ENCODE results near the gene ANP32B. TPM values are rescaled to one million over a fixed set of nuclear protein-coding genes. Genes with fewer than 3 reads are reported as not detected.
"Not testable (repeated sequence)": the region's sequence is repeated elsewhere in the genome, so short reads cannot be mapped to it uniquely, and the experiment has no call there.

ANP32B gene
- total and polyA plus RNA-seq, 2 donors from 2014 or later: 101 TPM

DNA sequence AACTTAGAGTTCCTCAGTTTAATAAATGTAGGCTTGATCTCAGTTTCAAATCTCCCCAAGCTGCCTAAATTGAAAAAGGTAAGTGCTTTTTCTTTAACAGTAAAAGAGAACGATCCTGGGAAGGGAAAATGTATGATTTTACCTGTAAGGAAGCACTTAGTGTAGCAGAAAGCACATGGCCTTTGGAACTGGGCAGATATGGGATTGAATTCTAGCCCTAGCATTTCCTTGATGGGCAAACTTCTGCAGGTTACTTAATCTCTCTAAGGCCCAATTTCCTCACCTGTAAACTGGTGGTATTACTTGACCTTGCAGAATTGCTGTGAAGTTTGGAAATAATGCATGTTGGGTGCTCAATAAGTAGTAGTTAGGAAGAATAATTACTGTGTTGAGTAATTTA lies 11.6 kb downstream of the ANP32B start:
- no peak for DNase-seq
- FAIRE-seq: no peak
- Histone ChIP-seq H3K27me3 (ENCODE audit: control insufficient read depth, insufficient read depth, low read length) (no peaks in the 10 kb centered on the region), H3K27ac (ENCODE audit: low read depth in 2 of 2, low read length in 2 of 2) (no peak overlapping the region), H3K9ac (ENCODE audit: low read length in 3 of 3) (no peak overlapping the region), H3K9me3 (ENCODE audit: control insufficient read depth in 2 of 3, insufficient read depth in 1 of 3, low read length in 3 of 3) (no peaks in the 10 kb centered on the region), H3K4me1 (ENCODE audit: control insufficient read depth in 2 of 3, insufficient read depth in 2 of 3, low read depth in 1 of 3, low read length in 3 of 3) (peaks cover 0 to 2% (median 0%) of the 10 kb centered on the region in 3 donors), H3K4me3 (ENCODE audit: low read length in 3 of 3) (no peak overlapping the region), H3K36me3 (ENCODE audit: control insufficient read depth in 2 of 3, insufficient read depth in 3 of 3, low read length in 3 of 3) (peaks cover 0 to 13% (median 12%) of the 10 kb centered on the region in 3 donors)
- intact Hi-C loops (cut with DNase I): no loop called here
- TF ChIP-seq, protein P1, sequence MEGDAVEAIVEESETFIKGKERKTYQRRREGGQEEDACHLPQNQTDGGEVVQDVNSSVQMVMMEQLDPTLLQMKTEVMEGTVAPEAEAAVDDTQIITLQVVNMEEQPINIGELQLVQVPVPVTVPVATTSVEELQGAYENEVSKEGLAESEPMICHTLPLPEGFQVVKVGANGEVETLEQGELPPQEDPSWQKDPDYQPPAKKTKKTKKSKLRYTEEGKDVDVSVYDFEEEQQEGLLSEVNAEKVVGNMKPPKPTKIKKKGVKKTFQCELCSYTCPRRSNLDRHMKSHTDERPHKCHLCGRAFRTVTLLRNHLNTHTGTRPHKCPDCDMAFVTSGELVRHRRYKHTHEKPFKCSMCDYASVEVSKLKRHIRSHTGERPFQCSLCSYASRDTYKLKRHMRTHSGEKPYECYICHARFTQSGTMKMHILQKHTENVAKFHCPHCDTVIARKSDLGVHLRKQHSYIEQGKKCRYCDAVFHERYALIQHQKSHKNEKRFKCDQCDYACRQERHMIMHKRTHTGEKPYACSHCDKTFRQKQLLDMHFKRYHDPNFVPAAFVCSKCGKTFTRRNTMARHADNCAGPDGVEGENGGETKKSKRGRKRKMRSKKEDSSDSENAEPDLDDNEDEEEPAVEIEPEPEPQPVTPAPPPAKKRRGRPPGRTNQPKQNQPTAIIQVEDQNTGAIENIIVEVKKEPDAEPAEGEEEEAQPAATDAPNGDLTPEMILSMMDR (IDR thresholded peaks at IDR 0.05; ENCODE audit: borderline replicate concordance, extremely low read depth, insufficient read depth): no peak

DNA sequence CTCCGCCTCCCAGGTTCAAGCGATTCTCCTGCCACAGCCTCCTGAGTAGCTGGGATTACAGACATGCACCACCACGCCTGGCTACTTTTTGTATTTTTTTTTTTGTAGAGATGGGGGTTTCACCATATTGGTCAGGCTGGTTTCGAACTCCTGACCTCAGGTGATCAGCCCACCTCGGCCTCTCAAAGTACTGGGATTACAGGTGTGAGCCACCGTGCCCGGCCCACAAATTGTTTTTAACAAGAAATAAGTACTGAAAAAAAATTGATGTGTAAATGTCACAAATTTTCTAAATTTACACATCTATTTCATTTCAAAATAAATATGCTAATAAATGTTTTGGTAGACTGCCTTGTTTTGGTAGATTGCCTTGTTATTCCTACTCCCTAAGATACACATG lies 13.5 kb downstream of the ANP32B start:
- FAIRE-seq; H3K4me3 ChIP-seq (ENCODE audit: low read length in 3 of 3); DNase-seq; H3K27ac ChIP-seq (ENCODE audit: low read depth in 2 of 2, low read length in 2 of 2); H3K9me3 ChIP-seq (ENCODE audit: control insufficient read depth in 2 of 3, insufficient read depth in 1 of 3, low read length in 3 of 3); H3K4me1 ChIP-seq (ENCODE audit: control insufficient read depth in 2 of 3, insufficient read depth in 2 of 3, low read depth in 1 of 3, low read length in 3 of 3); H3K27me3 ChIP-seq (ENCODE audit: control insufficient read depth, insufficient read depth, low read length); intact Hi-C loops (cut with DNase I); H3K9ac ChIP-seq (ENCODE audit: low read length in 3 of 3): not testable (repeated sequence)
- H3K36me3 ChIP-seq (ENCODE audit: control insufficient read depth in 2 of 3, insufficient read depth in 3 of 3, low read length in 3 of 3): peaks cover 0 to 13% (median 12%) of the 10 kb centered on the region in 3 donors

DNA sequence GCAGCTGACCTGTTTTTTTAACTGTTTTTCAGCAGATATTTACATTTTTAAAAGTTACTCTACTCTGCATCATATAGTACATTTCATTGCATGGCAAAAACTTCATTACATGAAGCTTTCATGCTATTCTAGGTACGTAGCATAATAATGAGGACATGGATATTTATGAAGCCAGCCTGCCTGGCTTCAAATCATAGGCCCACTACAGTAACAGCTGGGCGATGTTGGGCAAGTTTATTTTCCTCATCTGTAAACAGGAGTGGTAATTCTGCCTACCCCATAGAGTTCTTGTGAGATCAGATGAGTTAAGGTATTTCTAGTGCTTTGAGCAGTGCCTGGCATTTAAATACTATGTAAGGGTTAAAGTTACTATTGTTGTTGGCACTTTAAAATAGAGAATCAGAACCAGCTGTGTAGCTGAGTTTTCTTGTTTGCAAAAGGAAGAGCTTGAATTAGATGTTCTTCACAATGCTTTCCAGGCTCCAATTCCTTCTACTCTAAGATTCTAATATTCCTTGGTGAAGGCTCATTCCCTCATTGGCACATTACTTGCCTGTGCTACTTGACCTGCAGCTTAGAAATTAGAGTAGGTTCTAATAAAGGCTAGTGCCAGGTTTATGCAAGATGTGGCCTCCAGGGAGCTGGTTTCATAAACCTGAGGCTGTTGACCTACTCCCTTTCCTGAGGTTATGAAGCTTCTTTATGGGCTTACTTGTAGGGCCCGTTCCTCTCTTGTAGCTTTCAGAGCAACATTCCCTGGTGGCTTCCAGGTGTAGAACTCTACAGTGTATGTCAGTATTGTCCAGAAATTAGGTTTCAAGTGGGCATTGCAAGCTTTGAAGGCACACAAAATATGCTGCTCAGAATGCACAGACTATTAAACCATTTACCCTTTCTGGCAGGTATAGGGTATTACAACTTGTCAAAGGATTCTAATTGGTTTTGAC lies 14.5 kb downstream of the ANP32B start:
- DNase-seq: no peak
- no peak for FAIRE-seq
- intact Hi-C loops (cut with DNase I): no loop called here
- no peak overlapping the region for H3K4me3 ChIP-seq (ENCODE audit: low read length in 3 of 3)
- H3K9me3 ChIP-seq (ENCODE audit: control insufficient read depth in 2 of 3, insufficient read depth in 1 of 3, low read length in 3 of 3): no peaks in the 10 kb centered on the region
- H3K36me3 ChIP-seq (ENCODE audit: control insufficient read depth in 2 of 3, insufficient read depth in 3 of 3, low read length in 3 of 3): peaks cover 0 to 13% (median 12%) of the 10 kb centered on the region in 3 donors
- H3K9ac ChIP-seq (ENCODE audit: low read length in 3 of 3): no peak overlapping the region
- H3K4me1 ChIP-seq (ENCODE audit: control insufficient read depth in 2 of 3, insufficient read depth in 2 of 3, low read depth in 1 of 3, low read length in 3 of 3): peaks cover 0 to 2% (median 0%) of the 10 kb centered on the region in 3 donors
- TF ChIP-seq, protein P1 (IDR thresholded peaks at IDR 0.05; ENCODE audit: borderline replicate concordance, extremely low read depth, insufficient read depth): no peak
- no peak overlapping the region for H3K27ac ChIP-seq (ENCODE audit: low read depth in 2 of 2, low read length in 2 of 2)
- no peaks in the 10 kb centered on the region for H3K27me3 ChIP-seq (ENCODE audit: control insufficient read depth, insufficient read depth, low read length)

DNA sequence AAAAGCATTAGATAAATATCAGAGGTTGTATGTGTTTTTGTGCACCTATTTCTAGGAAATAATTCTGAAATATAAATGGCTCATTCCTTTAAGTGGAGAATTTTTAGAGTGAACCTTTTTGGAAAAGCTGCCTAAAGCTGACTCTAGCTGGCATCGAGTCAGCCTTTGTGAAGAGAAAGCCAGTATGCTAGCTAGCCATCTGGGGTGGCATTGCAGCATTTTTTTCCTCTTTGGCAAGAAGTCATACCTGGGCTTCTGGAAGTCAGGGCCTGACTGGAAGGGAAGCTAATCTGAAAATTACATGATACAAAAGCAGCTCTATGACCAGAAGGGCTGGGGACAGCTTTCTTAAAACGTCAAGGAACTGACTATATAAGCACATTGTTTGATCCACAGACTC lies 19.7 kb downstream of the ANP32B start:
- peaks cover 15 to 30% (median 27%) of the 10 kb centered on the region in 3 donors for H3K36me3 ChIP-seq (ENCODE audit: control insufficient read depth in 2 of 3, insufficient read depth in 3 of 3, low read length in 3 of 3)
- intact Hi-C loops (cut with DNase I): no loop called here
- no peak overlapping the region for H3K27ac ChIP-seq (ENCODE audit: low read depth in 2 of 2, low read length in 2 of 2)
- no peak overlapping the region for H3K9ac ChIP-seq (ENCODE audit: low read length in 3 of 3)
- DNase-seq (no peak), FAIRE-seq (no peak)
- TF ChIP-seq, protein P1 (IDR thresholded peaks at IDR 0.05; ENCODE audit: borderline replicate concordance, extremely low read depth, insufficient read depth): no peak
- no peak overlapping the region for H3K4me3 ChIP-seq (ENCODE audit: low read length in 3 of 3)
- no peaks in the 10 kb centered on the region for H3K27me3 ChIP-seq (ENCODE audit: control insufficient read depth, insufficient read depth, low read length)
- no peaks in the 10 kb centered on the region for H3K9me3 ChIP-seq (ENCODE audit: control insufficient read depth in 2 of 3, insufficient read depth in 1 of 3, low read length in 3 of 3)
- H3K4me1 ChIP-seq (ENCODE audit: control insufficient read depth in 2 of 3, insufficient read depth in 2 of 3, low read depth in 1 of 3, low read length in 3 of 3): no peaks in the 10 kb centered on the region
